DND-41 (cell line): ENCODE data around the gene SLIT1.

Experiments
- ATAC-seq: fragments of 200-7000 bp; cut with Tn5 transposase; 3 replicates; pipeline ENCODE4 v1.9.1; 2021; ENCODE audit warnings: low read depth; ENCODE audit not compliant: insufficient read depth
- DNase-seq: peaks from one replicate; pipeline ENCODE4 v3.0.0-alpha.2; 2020
- H2AFZ ChIP-seq: 2 replicates; pipeline ENCODE4 v1.6.0; 2012; ENCODE audit warnings: low read depth, low read length
- H3K27ac ChIP-seq: 2 replicates; pipeline ENCODE4 v1.5.1; 2012; ENCODE audit warnings: low read length, inconsistent platforms
- H3K27me3 ChIP-seq: fragments of 200-600 bp; sonication (generic); 2 replicates; pipeline ENCODE4 v1.6.0; 2012; ENCODE audit warnings: low read length, mild to moderate bottlenecking, inconsistent platforms; ENCODE audit not compliant: insufficient read depth, poor library complexity
- H3K36me3 ChIP-seq: 2 replicates; pipeline ENCODE4 v1.5.1; 2012; ENCODE audit warnings: low read length, inconsistent platforms; ENCODE audit not compliant: insufficient read depth
- H3K4me1 ChIP-seq: 2 replicates; pipeline ENCODE4 v1.5.1; 2012; ENCODE audit warnings: mild to moderate bottlenecking, low read length; ENCODE audit not compliant: insufficient read depth
- H3K4me2 ChIP-seq: 2 replicates; pipeline ENCODE4 v1.6.0; 2012; ENCODE audit warnings: mild to moderate bottlenecking, moderate library complexity, low read length, inconsistent platforms; ENCODE audit not compliant: insufficient read depth
- H3K4me3 ChIP-seq, 2 experiments: fragments of 200-600 bp in 1 of 2; shearing (Covaris generic) in 1 of 2; 2 replicates each; pipeline ENCODE4 v1.5.1; 2012 to 2016; ENCODE audit warnings: inconsistent platforms in 2 of 2, low read length in 2 of 2, mild to moderate bottlenecking in 2 of 2, low read depth in 1 of 2, moderate library complexity in 1 of 2
- H3K79me2 ChIP-seq: 2 replicates; pipeline ENCODE4 v1.6.0; 2012; ENCODE audit warnings: low read length, inconsistent platforms; ENCODE audit not compliant: insufficient read depth
- H3K9ac ChIP-seq: 2 replicates; pipeline ENCODE4 v1.6.0; 2012; ENCODE audit warnings: low read depth, mild to moderate bottlenecking, inconsistent platforms, low read length, moderate library complexity
- H3K9me3 ChIP-seq: 2 replicates; pipeline ENCODE4 v1.5.1; 2012; ENCODE audit warnings: low read length, moderate library complexity, mild to moderate bottlenecking, inconsistent platforms; ENCODE audit not compliant: insufficient read depth, severe bottlenecking
- H4K20me1 ChIP-seq: 2 replicates; pipeline ENCODE4 v1.6.0; 2012; ENCODE audit warnings: low read length; ENCODE audit not compliant: insufficient read depth
- EZH2 ChIP-seq: IDR thresholded peaks from 3 replicates; pipeline ENCODE4 v1.6.1; 2012; ENCODE audit warnings: borderline replicate concordance, low read depth, mild to moderate bottlenecking, moderate library complexity, low read length, inconsistent platforms; ENCODE audit not compliant: severe bottlenecking
- TF ChIP-seq, protein P1 (sequence below): IDR thresholded peaks from 2 replicates; pipeline ENCODE4 v1.5.1; 2012; ENCODE audit warnings: borderline replicate concordance, low read length, moderate library complexity, mild to moderate bottlenecking; ENCODE audit not compliant: poor library complexity, severe bottlenecking; ENCODE audit errors: extremely low read depth

Gene SLIT1

DNA sequence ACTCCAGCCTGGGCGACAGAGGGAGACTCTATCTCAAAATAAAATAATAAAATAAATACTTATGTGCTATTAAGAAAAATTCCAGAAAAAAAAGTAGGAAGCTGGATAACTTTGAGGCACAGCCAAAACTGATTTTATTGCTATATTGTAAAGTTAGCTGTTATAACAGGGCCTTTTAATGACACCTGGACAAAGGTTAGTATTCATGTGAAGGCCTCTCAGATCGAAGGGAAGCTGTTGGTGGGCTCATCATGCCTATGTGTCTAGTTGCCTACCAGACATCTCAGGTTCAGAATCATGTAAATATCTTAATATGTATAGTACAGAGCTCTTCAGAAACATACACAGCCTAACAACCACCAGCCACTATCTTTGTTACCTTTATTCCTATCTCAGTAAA lies 210.6 kb downstream of the SLIT1 start:
- ATAC-seq, result no peak

DNA sequence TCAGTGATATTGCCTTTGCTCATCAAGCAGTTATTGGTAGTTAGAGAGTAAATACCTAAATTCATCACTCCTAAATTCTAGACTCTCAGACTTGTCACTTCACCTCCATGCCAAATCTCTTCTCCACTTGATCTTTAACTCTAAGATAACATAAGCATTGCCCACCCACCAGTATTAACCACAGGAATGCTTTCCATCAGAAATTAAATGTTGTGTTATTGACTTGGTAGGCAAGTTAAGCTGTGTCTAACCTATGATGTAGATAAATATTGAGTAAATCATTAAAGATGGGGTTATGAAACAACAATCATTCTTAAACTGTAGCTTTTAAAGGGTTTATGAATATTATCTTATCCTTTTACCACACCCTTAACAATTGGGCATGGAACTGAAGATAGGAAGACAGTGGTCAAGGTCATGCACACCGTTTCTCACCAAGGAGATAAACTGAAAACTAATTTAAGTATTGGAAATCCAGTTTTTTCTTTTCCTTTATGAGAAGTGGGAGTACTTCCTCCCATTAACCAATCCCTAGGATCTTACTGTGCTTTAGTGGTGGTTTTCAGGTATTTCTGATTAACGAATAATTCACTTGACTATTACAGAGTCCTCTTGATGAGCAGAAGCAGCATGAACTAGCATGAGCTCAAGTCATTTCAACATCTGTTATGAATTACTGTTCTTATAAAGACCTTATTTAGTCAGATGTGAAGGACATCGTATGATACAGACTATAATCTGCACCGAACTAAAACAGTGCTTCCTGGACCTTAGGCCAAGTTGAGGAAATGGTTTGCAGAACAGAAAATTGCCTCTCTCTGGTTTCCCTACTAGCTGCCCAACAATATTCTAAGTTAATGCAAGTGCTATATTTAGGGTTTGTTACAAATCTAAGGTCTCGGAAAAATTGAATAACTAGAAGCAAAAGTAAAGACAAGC lies 211.7 kb downstream of the SLIT1 start:
- ATAC-seq (no peak), DNase-seq (no peak)
- no peak for TF ChIP-seq EZH2
- TF ChIP-seq, protein P1, sequence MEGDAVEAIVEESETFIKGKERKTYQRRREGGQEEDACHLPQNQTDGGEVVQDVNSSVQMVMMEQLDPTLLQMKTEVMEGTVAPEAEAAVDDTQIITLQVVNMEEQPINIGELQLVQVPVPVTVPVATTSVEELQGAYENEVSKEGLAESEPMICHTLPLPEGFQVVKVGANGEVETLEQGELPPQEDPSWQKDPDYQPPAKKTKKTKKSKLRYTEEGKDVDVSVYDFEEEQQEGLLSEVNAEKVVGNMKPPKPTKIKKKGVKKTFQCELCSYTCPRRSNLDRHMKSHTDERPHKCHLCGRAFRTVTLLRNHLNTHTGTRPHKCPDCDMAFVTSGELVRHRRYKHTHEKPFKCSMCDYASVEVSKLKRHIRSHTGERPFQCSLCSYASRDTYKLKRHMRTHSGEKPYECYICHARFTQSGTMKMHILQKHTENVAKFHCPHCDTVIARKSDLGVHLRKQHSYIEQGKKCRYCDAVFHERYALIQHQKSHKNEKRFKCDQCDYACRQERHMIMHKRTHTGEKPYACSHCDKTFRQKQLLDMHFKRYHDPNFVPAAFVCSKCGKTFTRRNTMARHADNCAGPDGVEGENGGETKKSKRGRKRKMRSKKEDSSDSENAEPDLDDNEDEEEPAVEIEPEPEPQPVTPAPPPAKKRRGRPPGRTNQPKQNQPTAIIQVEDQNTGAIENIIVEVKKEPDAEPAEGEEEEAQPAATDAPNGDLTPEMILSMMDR, result no peak
- Histone ChIP-seq H3K4me2 (no peak overlapping the region), H3K9me3 (no peaks in the 10 kb centered on the region), H2AFZ (no peak overlapping the region), H3K79me2 (no peaks in the 10 kb centered on the region), H3K4me3 (no peak overlapping the region), H3K27ac (no peak overlapping the region), H3K27me3 (no peaks in the 10 kb centered on the region), H3K4me1 (no peaks in the 10 kb centered on the region), H3K9ac (no peak overlapping the region), H3K36me3 (peaks cover 3% of the 10 kb centered on the region; the same call in 1 of the 2 replicates), H4K20me1 (no peaks in the 10 kb centered on the region)

More for the DNA sequence above, 210.6 kb downstream of the SLIT1 start:
- TF ChIP-seq EZH2, result no peak
- TF ChIP-seq, protein P1, result no peak
- H3K9ac ChIP-seq, result no peak overlapping the region
- H4K20me1 ChIP-seq, result no peaks in the 10 kb centered on the region
- no peak overlapping the region for H3K27ac ChIP-seq
- no peaks in the 10 kb centered on the region for H3K27me3 ChIP-seq
- H2AFZ ChIP-seq, result no peak overlapping the region
- no peak overlapping the region for H3K4me3 ChIP-seq
- H3K4me1 ChIP-seq, result no peaks in the 10 kb centered on the region
- DNase-seq, result no peak
- no peaks in the 10 kb centered on the region for H3K9me3 ChIP-seq
- H3K4me2 ChIP-seq, result no peak overlapping the region
- no peaks in the 10 kb centered on the region for H3K79me2 ChIP-seq
- peaks cover 3% of the 10 kb centered on the region; the same call in 1 of the 2 replicates for H3K36me3 ChIP-seq

DNA sequence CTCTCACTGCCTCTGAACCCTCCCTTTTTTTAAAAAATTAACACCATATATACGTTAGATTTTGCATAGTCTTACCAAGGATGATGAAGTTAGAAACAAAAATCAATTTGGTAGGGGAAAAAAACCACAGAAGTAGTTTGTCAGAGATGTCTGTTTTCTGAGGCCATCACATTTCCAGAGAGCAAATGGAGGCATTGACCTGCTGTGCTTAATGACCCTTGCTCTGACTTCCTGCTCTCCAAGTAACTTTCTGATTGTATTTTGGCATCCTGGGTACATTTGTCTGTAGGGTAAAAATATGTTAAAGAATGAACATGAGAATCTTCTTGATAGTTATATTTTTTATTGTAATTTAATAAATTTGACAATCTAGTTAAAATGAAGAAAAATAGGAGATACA lies 213.5 kb downstream of the SLIT1 start:
- no peaks in the 10 kb centered on the region for H3K4me1 ChIP-seq
- no peak overlapping the region for H2AFZ ChIP-seq
- ATAC-seq, result no peak
- TF ChIP-seq, protein P1, result no peak
- TF ChIP-seq EZH2, result no peak
- no peak for DNase-seq
- peaks cover 3% of the 10 kb centered on the region; the same call in 1 of the 2 replicates for H3K36me3 ChIP-seq
- H3K4me3 ChIP-seq, result no peak overlapping the region
- no peak overlapping the region for H3K27ac ChIP-seq
- H3K9ac ChIP-seq, result no peak overlapping the region
- no peaks in the 10 kb centered on the region for H3K79me2 ChIP-seq
- no peaks in the 10 kb centered on the region for H3K9me3 ChIP-seq
- H4K20me1 ChIP-seq, result no peaks in the 10 kb centered on the region
- no peaks in the 10 kb centered on the region for H3K27me3 ChIP-seq
- H3K4me2 ChIP-seq, result no peak overlapping the region
